ENCODE data around the gene POU6F2.

DNA sequence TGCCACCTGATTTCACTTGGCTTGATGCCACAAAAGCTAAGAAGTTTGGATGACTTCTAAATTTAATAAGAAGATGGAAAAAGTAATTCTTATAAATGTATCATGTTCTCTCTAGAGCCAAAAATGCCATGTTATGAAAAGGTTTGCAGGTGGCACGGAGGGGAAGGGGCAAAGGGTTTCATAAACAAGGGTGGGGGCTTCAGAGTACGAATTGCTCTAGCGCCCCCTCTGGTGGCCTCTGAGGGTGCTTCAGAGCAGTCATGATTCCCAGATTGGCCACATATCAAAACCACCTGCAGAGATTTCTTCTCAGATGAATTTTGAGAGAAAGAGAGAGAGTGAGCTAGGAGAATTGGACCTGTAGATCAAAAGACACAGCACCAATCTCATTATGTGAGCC lies 379.9 kb downstream of the POU6F2 start:
- TF ChIP-seq, protein P1, sequence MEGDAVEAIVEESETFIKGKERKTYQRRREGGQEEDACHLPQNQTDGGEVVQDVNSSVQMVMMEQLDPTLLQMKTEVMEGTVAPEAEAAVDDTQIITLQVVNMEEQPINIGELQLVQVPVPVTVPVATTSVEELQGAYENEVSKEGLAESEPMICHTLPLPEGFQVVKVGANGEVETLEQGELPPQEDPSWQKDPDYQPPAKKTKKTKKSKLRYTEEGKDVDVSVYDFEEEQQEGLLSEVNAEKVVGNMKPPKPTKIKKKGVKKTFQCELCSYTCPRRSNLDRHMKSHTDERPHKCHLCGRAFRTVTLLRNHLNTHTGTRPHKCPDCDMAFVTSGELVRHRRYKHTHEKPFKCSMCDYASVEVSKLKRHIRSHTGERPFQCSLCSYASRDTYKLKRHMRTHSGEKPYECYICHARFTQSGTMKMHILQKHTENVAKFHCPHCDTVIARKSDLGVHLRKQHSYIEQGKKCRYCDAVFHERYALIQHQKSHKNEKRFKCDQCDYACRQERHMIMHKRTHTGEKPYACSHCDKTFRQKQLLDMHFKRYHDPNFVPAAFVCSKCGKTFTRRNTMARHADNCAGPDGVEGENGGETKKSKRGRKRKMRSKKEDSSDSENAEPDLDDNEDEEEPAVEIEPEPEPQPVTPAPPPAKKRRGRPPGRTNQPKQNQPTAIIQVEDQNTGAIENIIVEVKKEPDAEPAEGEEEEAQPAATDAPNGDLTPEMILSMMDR (IDR thresholded peaks at IDR 0.05): no peak
- no peak for TF ChIP-seq POLR2A (IDR thresholded peaks at IDR 0.05)
- no peak for TF ChIP-seq POLR2AphosphoS5 (IDR thresholded peaks at IDR 0.05)
